ENCODE measurements around the gene HSPH1.
"Not testable (repeated sequence)": the region's sequence is repeated elsewhere in the genome, so short reads cannot be mapped to it uniquely, and the experiment has no call there.

Gene HSPH1

DNA sequence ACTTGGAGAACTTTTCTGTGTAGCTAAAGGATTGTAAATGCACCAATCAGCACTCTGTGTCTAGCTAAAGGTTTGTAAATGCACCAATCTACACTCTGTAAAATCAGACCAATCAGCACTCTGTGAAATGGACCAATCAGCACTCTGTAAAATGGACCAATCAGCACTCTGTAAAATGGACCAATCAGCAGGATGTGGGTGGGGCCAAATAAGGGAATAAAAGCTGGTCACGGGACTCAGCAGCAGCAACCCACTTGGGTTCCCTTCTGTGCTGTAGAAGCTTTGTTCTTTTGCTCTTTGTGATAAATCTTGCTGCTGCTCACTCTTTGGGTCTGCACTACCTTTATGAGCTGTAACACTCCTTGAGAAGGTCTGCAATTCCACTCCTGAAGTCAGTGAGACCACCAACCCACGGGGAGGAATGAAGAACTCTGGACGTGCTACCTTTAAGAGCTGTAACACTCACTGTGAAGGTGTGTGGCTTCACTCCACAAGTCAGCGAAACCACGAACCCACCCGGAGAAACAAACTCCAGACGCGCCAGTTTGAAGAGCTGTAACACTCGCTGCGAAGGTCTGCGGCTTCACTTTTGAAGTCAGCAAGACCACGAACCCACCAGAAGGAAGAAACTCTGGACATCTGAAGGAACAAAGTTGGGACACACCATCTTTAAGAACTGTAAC, 16.2 kb upstream of the HSPH1 start:
- DNase-seq (ENCODE audit: low spot score), result not testable (repeated sequence)

DNA sequence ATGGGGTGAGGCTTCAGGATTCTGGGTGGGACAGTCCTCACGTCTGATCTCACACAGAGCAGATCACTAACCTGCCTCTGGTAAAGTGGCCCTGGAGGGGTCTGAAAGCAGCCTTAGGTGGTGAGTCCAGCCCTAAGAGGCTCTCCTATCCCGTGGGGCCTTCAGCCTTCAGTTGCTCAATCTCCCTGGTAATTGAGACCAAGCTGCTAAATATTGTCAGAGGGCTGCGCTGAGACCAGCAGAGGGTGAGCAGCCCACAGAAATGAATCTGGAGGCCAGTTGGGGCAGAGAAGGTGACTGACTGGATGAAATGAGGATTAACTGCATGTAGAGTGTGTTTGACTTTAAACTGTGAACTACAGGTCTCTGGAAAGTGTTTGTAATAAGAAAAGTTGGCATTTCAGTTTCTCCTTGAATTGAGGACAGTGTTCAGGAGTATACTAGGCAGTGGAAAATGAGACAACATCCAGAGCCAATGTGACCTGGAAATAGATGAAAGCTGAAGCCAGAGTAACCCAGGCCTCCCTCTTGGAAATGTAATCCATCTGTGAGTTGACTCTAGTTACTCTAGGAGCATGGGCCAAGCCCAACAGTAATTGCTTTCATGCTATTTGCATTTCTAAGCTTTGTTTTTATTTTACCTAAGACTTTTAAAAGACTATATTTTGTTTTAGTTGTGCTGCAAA, 14.3 kb upstream of the HSPH1 start:
- no peak for DNase-seq (ENCODE audit: low spot score)

DNA sequence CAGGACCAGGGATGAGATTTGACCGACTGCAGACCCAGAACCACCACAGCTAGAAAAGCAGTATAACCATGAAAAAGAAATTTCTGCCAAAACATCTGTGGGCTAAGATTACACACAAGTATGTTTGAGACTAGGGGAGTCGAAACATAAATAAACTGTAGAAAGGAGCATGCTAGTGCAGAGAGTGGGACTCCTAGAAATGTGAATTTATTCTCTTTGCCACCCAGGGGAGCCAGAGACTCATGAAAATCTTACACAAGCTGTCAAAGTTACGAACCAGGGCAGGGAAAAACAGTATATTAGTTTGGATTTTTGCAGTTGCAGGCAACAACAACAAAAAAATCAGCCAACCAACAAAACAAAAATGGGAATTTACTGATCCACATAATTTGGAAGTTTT, 12.3 kb upstream of the HSPH1 start:
- no peak for DNase-seq (ENCODE audit: low spot score)

DNA sequence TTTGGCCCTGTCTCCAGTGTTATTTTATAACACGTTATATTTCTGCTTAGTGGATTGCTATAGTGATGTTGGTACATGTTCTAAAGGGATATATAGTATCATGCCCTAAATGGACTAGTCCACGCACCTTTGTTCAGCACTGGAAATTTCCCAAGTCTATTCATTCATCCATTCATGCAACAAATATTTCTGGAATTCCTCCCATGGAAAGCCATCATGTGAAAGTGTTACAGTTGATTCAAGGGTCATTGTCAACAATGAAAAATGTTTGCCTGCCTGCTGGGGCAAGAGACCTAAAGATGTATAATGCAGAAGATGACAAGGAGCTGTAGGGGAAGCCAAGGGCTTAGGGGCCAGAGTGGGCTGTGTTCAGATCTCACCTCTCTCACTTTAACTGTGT, 10.8 kb upstream of the HSPH1 start:
- DNase-seq (ENCODE audit: low spot score), result no peak

DNA sequence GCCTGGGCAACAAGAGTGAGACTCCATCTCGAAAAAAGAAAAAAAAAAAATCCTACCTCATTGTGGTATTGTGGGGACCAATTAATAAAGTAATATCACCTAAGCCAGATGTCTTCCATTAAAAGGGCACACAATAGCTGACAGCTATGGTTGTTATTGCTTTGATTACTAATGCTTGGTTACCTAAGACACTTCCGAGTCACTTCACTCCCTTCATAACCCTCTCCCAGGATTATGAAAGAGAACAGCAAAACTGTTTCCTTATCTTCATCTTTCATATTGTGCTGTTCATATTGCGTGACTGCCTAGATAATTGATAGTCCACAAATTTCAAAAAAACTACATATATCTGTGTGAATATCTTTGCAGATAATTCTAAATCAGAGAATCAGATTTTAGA, 10.3 kb upstream of the HSPH1 start:
- no peak for DNase-seq (ENCODE audit: low spot score)

DNA sequence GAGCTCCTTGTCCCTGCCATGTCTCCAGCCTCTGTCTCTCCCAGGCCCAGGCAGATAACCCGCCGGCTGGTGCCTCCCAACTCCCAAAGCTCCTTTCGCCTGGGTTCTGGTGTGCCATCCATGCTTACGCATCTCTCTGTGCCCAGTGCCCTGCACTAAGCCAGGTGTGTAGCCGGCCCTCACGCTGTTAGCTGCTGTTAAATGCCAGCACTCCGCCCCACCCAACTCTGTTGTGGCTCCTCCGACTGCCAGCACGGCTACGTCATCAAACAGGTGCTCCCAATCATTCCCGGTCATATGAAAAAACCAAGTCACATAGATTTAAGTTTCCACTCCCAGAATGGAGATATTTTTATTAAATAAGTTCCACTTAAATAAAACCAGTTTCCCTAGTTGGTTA, 7.0 kb upstream of the HSPH1 start:
- no peak for DNase-seq (ENCODE audit: low spot score)

DNA sequence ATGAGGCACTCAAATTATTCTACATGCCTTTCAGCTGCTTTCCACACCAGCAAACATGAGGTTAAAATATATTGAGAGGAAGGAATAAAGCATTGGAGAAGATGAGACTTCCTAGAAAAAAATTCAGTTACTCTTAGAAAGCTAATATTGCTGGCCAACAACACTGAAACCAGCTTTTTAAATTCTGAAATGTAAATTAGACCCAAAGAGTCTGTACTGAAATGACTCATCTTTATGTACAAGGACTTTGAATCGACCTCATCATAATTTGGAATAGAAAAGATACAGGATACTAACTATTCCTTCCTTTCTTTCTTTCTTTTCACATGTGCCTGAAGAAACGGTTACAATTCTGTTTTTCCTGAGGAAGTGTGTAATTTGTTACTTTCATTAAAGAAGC, 6.5 kb upstream of the HSPH1 start:
- no peak for DNase-seq (ENCODE audit: low spot score)

DNA sequence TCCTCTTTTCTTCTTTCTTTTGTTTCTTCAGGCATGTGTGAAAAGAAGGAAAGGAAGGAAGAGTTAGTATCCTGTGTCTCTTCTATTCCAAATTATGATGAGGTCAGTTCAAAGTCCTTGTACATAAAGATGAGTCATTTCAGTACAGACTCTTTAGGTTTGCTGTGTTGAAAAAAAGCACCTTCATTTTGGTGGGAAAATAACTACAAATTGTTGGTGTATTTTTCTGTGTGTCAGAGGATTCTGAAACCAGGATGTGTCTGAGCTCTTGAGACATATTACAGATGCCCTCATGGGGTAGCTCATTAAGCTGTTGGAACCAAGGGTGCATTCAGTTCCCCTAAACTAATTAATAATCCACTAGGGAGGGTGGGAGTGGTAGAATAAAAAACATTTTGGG, 5.8 kb upstream of the HSPH1 start:
- no peak for DNase-seq (ENCODE audit: low spot score)

DNA sequence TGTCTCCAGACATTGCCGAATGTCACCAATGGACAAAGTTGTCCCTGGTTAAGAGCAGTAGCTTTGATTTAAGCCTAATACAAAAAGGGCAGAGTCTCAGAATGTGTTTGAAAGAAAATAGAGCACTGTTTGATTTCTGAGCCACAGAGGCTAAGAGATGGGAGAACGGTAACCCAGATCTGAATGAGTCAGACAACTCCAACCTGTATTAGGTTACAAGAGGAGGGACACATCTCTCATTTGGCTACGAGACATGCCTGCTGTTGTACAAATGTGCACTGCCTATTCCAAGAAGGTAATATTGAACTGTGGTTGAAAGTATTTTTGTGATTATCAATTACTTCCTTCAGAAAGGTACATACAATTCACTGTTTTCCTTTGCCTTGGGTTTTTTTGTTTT, 4.9 kb upstream of the HSPH1 start:
- DNase-seq (ENCODE audit: low spot score), result no peak

DNA sequence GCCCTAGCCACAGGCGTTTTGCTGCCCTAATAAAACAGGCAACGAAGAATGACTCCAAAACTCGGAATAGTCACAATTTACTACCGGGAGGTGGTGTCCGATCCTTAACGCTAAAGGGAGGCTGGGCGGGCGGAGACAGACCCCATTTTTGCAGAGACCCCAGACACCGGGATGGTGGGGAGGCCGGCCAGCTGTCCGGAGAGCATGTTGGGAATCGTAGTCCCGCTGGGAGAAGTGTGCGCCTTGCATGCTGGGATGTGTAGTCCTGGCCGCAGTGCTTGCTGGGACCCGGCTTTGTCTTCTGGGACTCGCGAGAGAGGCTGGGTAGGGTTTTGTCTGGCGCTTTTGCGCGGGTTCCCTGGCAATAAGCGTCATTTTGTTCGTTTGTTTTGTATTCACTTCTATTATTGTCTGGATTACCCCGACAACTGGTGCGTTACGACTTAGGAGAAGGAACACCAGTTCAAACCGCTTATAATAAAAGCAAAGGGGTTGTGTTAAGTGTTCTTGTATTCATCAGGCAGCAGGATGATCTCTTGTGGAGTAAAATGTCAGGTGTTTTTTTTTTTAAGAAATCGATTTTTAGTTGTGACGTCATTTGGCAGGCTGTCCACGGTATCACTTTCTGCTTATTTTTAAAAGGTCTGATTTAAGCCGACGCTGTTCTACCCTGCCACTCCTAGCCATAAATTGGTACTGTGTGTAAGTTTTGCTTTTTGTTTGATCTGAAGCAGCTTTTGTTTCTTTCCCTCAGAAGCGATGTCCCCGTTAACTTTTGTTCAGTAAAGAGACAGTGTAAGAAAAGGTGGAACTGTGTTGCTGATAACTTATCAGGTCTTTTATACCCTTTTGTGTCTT, 676 bp upstream of the HSPH1 start:
- DNase-seq (ENCODE audit: low spot score), result peak; percentile 96

DNA sequence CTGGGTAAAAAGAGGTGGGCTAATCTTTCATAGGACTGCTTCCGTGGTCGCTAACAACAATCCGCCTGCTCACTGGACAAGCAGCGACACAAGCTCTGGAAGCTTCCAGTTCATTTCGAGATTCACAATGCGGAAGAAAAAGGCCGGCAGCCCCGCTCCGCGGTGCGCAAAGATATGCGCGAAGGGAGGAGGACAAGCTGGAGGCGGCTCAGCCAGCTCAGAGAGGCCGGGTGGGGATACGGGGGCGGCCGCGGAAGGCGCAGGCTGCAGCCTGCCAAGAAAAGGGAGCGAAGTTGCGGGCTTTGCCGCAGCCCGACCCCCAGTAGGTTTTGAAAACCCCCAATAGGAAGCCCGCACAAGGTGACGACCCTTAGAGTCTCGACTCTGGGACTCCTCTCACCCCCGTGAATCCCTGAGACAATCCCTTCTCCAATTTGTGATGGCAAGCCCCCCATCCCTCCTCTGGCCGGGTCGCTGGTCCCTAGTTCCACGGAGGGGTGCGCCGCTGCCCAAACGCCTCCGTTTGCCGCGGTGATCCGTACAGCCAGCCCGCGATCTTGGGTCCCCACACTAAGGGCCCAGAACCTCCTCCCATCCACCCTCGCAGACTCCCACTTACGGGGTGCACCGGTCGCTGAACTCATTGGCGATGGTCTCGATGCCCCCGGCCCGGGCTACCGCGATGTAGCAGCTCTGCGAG, 697 bp downstream of the HSPH1 start:
- peak; percentile 45 for DNase-seq (ENCODE audit: low spot score)

DNA sequence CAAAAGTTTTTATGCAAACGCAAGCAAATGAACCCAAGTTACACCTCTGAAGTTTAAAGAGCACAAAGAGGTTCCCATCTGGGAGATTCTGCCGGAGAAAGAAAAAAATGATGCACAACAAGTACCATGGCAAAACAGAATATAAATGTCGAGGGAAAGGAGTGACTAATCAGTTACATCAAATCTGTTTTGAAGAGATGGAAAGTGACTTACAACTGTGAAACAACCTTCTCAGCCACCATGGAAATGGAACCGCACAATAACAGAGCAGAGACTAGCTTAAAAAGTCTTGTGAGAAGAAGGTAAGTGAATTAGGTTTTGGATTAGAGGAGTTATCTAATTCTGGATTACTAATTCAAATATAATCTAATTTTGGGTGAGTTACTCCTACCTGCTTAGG, 2.4 kb downstream of the HSPH1 start:
- DNase-seq (ENCODE audit: low spot score), result peak; percentile 4

DNA sequence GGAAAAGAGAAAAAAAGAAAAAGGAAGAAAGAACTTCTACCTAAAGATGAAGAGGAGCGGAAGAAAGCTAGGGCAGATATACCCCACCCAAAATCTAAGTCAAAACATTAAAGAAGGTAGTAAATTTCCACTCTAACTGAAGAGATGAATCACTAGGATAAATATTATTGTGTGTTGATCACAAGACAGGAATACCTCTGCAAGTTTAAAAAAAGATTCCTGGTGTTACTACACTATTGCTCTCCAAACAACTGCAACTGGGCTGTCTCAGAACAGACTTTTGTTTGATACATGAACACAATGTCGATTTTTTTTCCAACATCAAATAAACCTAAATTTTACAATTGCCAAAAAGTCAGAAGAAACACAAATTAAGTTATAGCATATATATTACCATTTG, 6.8 kb downstream of the HSPH1 start:
- DNase-seq (ENCODE audit: low spot score), result no peak

DNA sequence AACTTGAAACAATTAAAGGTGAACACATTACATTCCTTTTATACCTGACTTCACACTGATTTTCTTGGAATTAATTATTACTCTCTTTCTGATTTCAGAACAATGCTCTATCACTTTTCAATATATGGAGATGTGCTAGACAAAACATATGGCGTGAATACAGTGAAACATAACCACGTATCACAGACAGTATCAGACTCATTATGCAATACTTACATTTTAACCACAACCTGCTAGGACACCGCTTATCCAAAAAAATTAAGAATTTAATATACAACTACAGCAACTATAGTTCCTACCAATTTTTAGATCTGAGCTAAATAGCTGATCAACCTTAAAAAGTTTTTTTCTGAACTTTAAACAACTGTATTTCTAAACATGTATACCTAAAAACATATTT, 9.9 kb downstream of the HSPH1 start:
- DNase-seq (ENCODE audit: low spot score), result no peak

DNA sequence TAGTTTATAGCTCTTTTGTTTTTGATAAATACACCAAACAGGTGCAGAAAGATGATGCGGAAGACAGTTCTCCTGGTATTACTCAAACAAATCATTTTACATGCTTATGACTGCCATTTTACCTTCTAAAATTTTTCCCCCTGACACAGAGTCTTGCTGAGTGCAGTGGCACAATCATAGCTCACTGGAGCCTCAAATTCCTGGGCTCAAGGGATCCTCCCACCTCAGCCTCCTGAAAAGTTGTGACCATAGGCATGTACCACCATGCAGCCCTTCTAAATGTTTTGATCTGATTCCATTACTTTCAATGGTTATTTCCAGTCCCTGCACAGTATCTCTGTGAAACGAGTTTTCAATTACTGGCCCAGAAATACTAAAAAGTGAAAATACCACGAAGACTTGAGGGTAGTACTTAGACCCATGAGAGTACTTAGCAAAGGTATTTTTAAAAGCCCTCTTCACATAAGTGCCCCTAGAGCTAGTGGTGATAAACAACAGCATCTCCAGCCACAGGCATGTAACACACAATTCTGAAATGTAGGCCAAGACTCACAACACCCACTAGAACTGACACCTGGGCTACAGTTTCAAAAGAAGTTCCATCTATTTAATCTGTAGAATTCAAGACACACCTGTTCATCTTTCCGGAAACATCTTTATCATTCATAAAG, 11.3 kb downstream of the HSPH1 start:
- no peak for DNase-seq (ENCODE audit: low spot score)

DNA sequence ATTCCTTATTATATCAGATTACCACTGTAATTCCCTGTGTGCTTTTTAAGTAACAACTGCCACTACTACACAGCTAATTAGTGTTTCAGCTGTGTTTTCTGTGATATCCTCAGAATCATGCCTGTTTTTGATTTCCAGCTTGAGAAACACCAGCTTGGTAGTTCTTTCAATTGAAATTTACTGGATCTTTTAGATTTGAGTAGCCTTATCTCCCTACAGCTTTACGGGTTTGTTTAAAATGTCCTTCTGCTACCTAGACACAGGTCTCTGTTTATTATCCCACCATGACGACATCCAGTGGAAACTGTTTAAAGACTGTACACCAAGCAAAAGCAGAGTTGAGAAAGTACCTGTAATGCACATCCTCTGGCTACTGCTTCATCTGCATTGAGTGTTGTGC, 12.1 kb downstream of the HSPH1 start:
- DNase-seq (ENCODE audit: low spot score), result no peak

DNA sequence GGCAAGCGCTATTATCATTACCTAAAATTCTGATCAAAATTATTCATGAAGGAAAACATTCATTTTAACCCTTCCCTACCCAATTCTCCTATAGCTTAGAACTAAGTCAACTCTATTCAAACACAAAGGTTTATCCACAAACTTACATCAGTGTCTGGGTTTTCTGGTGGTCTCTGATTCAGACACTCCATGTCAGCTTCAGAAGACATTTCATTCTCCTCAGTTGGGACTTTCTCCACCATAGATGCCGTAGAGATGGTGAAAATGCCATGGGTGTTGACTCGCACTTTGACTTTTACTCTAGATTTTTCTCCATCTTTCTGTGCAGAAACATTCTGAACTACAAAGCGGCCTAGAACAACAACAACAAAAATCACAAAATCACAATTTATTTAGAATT, 16.3 kb downstream of the HSPH1 start:
- no peak for DNase-seq (ENCODE audit: low spot score)

DNA sequence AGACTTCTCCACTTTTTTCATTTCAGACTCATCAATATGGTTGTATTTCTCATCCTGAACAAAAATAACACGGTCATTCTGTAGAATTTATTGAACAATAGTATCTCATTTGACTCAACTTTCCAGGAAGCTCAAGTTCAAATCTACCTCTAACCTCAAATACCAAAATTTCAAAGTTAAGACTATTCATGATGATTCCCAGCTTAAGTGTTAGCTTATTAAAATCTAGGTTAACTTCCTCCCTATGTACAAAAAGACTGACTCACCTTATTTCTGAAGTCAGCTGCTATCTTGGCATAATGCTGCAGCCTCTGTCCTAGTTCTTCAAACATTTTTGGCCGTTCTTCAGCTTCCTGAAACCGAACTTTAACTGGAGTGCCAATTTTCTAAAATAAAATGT, 23.2 kb downstream of the HSPH1 start:
- DNase-seq (ENCODE audit: low spot score), result no peak

DNA sequence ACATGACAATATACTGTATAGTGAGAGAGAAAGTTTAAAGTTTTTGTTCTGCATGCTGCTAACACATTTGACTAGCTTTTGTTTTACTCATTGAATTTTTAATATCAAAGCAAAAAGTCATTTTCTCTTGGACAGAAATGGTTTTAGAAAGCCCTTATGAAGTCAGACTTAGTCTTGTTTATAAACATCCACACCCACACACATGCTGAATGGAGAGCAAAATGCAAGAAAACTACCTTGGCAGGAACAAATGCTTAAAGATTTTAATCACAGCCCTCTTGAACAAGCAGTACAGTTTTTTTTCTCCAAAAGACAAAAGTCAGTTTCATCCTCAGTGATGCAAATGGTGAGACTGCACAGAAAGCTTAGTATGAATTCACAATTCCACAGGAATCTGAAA, 25.0 kb downstream of the HSPH1 start:
- no peak for DNase-seq (ENCODE audit: low spot score)

DNA sequence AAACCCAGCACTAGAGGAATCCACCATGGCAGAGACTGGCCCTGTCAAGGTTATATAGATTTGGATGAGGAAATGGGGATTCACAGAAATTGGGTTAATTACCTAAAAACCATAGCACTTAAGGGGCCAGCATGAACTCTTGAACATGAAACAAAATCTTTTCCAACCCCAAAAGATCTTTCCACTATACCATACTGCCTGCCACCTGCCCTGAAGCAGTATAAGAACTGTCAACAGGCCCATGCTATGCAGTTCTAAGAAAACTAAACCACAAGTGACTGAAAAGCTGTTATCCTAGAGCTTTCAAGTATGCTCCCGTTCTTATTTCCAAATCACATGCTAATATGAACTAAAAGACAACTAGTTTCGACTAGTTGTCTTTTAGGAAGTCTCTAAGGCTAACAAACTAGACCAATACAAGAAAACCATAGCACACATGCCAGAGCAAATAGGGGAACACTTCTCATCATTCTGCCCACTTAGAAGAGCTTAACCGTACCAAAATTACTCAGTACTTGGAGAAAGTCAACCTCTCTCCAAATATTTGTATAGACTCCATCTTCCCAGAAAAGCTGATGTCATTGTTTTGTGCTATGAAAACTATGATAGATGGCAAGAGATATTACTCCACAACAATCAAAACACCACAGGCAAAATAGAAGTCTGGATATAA, 27.5 kb downstream of the HSPH1 start:
- DNase-seq (ENCODE audit: low spot score), result peak; percentile 1

DNA sequence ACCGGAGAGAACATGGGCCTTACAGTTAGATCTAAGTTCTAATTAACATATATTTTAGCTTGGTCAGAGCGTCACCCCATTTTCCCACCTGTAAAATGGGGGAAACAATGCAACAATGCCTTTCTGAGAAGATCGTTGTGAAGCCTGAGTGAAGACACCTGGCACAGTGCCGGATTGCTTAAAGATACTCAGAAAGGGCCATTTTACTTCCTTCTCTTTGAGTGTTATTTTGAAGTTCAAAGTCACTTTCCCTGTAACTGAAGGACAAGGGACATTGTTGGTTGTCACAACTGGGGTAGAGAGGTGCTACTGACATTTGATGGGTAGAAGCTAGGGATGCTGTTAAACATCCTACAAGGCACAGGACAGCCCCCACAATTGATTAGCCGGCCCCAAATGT, 28.1 kb downstream of the HSPH1 start:
- DNase-seq (ENCODE audit: low spot score), result no peak
